Fibroblast of lung (primary cell): ENCODE measurements around the gene PACSIN1.

Source experiments
- CTCF ChIP-seq, 2 donors: IDR thresholded peaks in 1 of 2; conservative IDR thresholded peaks in 1 of 2; 1 replicate in 1 of 2; 2 replicates in 1 of 2; pipeline ENCODE4 v1.5.1; 2011 to 2012; ENCODE audit warnings: low read length in 2 of 2, control low read depth in 1 of 2, inconsistent platforms in 1 of 2, low read depth in 1 of 2, mild to moderate bottlenecking in 1 of 2
- EZH2 ChIP-seq: IDR thresholded peaks from 2 replicates; pipeline ENCODE4 v1.5.1; 2012; ENCODE audit warnings: low read length, control low read depth, mild to moderate bottlenecking; ENCODE audit errors: missing control alignments

GRCh38 chr6:34447910-34448309 is 18.0 kb upstream of the PACSIN1 start:
- TF ChIP-seq CTCF (conservative IDR thresholded peaks at IDR 0.05 in 1 of 2, IDR thresholded peaks at IDR 0.05 in 1 of 2; ENCODE audit: low read depth in 1 of 2, low read length in 2 of 2) (no peak), EZH2 (no peak)
